ENCODE data around the gene TEX51.

Gene TEX51

DNA sequence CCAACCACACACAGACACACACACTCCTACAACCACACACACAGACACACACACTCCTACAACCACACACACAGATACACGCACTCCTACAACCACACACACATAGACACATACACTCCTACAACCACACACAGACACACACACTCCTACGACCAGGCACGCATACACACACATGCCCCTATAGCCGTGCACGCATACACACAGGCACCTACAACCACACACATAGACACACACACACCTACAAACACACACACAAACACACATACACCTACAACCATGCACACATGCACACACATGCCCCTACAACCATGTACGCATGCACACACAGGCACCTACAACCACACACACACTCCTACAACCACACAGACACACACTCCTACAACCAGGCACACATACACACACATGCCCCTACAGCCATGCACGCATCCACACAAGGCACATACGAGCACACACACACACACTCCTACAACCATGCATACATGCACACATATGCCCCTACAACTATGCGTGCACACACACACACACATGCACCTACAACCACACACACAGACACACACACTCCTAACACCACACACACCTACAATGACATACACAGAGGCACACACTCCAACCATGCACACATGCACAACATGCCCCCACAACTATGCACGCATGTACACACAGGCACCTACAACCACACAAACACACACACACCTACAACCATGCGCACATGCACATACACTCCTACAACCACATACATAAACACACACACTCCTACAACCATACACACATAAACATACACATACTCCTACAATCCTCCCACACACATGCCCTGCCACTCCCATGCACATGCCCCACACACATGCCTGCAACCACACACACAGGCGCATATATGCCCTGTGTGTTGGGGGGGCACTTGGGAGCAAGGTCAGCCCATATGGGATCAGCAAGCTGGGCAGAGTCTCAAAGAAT lies 19.1 kb upstream of the TEX51 start:
- no peak for DNase-seq

DNA sequence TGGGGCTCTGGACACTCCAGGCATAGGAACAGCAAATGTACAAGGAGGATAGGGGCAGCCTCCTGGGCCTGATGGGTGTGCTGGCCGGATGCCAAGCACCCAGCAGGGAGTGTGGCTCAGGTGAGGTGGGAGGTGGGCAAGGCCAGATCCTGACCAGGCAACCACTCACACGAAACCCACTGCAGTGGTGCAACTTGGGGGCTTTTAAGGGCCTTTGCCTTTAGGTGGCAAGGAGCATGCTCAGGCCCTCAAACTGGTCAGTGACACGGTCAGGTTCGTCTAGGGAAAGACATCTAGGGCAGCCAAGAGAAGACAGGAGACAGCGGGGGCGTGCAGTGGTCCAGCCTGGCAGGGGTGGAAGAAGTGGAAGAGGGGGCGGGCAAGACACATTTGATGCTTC lies 18.4 kb upstream of the TEX51 start:
- no peak for DNase-seq

DNA sequence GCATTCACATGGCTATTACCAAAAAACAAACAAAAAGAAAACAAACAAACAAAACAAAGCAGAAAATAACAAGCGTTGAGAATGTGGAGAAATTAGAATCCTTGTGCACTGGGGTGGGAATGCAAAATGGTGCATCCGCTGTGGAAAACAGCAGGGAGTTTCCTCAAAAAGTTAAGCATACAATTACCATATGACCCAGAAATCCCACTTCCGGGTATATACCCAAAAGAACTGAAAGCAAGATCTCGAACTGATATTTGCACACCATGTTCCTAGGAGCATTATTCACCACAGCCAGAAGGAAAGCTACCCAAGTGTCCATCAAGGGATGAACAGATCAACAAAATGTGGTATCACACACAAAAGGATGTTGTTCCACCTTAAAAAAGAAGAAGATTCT lies 17.9 kb upstream of the TEX51 start:
- no peak for DNase-seq

DNA sequence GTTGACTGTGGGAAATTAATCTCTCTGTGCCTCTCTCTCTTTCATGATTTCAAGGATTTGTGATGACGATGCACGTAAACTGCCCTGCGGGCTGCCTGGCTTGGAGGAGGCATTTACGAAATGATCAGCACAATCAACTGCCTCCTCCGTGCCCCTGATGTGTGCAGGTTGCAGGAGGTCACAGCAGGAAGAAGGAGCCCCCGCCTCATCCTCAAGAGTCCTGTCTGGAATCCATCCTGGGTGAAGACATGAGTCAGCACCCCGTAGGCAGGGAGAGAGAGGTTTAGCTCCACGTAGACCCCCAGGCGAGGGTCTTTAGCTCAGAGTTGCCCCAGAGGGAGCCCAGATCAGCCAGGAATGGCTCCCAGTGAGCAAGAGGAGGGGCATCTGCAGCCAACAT lies 17.1 kb upstream of the TEX51 start:
- no peak for DNase-seq

DNA sequence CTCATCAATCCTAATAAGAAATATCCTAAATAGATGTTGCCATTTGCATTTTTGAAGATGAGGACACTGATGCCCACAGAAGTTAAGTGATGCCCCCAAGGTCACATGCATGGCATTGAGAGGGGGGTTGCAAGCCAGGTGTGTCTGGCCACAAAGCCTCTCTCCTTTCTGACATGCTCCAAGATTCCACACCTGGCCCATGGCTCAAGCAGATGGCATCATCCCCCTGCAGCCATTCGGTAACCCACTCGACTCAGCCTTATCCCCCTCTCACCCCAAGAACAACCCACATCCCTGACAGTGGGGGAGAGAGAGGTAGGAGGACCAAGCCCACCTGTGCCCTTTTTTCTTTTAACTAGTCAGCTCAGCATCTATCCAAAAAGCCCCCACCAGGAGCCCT lies 16.5 kb upstream of the TEX51 start:
- no peak for DNase-seq

DNA sequence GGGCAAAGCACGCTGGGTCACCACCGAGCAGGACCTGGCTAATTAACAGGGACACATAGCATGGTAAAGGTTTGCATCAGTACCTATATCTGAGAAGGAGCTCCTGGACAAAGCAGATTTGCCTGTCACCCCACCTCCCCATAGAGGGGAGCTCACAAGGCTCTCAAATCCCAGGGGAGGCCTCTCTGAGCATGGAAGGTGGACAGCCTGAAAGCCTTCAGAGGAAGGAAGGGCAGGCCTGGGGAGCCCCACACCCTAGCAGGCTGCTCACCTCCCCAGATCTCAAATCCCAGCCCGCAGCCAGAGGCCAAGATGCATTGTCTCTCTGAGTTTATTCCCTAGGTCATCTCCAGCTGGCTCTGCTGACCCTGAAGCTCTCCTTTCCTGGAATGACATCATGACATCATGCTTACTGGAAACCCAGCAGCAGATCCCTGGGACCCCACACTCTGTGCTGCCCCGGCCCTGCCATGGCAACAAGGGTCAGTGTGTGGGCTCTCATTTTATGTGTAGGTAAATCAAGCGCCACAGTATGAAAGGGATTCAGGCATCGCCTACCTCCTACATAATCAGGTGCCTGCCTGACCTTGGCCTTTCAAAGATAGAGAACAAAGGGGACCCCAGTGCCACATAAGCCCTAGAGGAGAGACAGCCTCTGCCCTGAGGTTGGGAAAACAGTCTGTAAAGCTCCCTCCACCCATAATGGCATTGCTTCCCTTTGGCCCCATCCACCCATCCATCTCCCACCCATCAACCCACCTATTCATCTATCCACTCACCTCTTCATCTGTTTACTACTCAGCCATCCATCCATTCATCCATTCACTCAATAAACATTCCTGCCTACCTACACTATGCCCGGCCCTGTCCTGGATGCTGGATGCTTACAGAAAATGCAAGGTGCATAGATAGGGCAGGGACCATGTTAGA lies 15.7 kb upstream of the TEX51 start:
- no peak for DNase-seq

DNA sequence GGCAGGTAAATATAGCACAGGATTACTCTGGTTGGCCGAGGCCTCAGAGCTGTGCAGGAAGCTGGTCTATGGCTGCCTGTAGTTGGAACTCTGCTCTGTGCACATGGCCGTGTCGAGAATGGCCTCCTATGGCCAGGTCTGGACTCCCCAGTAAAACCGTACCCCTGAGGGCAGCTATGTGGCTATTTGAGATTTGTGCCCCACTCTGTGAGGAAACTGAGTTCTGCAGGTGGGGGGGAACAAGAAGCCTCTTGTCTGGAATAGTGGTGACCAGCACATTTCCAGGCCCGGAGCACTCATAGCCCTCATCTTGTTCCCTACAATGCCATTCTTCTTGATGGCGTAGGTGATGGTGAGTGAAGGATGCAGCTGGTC lies 15.0 kb upstream of the TEX51 start:
- DNase-seq = no peak

DNA sequence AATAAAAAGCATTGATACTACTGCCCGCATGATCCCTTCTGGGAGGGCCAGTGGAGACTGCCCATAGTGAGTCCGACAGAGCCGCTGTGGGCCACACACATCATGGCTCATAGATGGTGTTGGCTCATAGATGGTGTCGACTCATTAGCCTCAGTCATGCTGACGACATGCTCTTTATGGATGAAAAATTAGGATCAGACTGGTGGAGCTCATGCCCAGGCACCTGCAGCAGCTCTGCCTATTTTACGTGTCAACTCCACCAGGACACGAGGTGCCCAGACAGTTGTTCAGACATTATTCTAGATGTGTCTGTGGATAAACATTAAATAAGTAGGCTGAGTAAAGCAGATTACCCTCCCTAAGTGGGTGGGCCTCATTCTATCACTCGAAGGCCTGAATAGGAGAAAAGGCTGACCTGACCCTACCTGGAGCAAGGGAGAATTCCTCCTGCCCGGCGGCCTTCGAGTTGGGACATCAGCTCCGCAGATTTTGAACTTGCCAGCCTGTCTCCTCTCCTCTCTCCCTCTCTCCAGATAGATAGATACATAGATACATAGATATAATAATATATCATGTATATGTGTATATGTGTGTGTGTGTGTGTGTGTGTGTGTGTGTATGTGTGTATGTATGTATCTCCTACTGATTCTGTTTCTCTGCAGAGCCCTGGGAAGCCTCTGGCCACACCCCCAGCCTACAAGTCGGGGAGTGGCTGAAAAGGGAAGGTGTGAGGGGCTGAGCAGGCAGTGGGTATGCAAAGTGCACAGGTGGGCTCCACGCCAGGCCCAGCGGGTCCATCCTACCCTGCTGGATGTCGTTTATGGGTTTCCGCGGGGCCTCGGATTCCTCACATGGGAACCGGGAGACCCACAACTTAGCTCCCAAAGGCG lies 13.6 kb upstream of the TEX51 start:
- no peak for DNase-seq

DNA sequence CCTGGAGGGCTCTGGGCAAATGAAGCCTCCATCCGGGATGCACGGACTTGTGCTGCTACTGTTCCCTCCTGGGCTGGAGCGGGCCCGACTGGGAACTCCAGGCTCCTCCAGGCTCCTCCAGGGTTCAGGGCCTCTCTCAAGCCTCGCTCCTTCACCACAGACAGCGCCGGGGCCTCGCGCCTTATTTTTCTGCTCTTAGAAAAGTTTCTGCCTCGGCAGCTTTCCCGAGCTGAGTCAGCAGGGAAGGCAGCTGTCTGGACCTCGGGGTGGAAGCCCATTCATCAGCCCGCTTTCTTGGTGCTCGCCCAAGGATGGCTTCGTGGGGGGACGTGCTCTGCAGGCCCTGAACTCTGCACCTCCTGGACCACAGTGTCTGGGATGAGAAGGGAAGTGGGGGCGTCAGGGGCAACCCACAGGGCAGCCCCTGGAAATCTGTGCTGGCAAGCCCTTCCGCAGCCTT lies 12.9 kb upstream of the TEX51 start:
- DNase-seq = no peak

DNA sequence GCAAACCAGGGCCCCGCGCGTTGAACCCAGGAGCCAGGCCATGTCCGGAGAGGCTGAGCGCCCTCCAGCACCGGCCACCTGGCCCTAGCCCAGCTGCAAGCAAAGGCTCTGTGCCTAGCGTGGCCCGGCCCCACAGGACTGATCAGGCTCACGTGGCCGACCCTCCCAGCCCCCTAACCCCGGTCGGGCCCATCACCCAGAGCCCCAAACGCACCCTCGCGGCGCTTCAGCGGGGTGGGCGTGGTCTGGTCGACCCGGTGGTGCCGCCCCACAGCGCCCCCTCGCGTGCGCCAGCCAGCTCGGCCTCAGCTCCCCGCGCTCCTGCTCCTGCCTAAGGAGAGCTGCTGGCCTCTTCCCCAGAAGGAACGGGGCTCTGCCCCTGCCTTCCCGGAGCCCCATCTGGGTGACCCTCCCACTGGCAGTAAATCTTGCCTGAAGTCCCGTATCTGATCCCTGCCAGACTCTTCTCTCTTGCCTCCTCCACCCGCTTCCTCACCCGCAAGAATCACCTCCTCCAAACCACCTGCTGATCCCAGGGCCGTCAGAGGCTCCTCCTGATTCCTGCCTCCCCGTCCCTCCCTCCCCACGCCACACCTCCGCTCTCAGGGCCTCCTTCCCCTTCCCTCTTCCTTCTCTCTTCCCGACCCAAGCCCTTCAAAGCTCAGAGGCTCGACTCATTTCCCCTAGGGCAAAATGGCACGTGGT lies 12.3 kb upstream of the TEX51 start:
- DNase-seq = no peak

DNA sequence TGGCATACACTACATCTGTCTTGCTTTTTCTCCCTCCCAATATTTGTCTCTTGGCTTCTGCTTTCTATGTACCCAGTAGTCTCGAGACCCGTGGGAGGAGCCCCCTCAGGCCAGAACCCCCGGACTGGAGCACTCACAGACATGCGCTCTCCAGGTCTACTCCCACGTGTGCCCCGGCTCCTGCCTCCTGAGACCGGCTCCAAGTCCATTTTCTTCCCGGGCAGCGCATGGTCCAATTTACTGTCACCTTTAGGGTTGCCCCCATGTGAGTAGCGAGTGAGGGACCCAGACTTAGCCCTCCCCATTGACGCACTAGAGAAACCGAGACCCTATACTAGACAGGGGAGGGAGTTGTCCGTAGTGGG lies 11.8 kb upstream of the TEX51 start:
- DNase-seq = no peak

DNA sequence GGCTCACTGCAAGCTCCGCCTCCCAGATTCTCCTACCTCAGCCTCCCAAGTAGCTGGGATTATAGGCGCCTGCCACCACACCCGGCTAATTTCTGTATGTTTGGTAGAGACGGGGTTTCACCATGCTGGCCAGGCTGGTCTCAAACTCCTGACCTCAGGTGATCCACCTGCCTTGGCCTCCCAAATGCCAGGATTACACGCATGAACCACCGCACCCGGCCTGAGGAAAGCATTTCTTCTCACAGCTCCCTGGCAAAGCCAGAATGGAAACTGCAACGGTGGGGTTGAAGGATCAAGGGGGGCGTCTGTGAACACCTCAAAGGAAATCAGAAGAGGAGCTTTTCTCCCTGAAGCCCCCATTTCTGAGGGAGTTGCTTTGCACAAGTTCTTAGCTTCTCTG lies 11.2 kb upstream of the TEX51 start:
- DNase-seq = no peak

DNA sequence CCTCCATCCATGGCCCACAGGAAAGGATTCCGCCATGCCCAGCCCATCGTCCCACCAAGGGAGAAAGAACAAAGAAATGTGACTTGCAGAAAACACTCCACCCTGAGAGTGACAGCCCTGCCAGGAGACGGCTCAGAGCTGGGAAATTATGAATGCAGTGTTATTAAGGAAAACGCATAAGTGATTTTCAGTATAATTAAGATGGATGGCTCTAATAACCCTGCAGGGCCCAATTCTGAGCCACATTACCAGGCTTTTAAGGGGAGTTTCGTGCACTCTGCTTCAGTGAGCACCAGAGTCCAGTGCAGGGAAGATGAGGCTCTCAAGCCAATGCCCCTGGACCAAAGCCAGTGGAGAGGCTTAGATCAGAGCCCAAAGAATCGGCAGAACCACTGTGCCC lies 10.6 kb upstream of the TEX51 start:
- DNase-seq = no peak

DNA sequence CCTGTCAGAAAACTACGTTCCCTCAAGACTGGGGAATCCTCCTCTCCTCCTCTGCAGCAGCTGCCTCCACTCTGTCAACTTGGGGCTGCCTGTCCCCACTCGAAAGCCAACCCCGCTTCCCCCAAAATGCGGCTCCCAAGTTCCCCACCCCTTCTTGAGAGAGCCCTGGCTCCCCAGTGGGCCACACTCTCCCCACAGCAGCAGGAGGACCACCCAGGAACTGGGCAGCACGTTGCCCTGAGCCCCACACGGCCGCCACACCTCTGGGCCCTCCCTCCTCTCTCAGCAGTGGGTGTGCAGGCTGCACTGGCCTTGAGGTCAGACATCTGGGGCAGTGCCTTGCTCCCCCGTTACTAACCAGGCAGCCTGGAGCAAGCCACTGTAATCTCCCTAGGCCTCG lies 9.6 kb upstream of the TEX51 start:
- no peak for DNase-seq

DNA sequence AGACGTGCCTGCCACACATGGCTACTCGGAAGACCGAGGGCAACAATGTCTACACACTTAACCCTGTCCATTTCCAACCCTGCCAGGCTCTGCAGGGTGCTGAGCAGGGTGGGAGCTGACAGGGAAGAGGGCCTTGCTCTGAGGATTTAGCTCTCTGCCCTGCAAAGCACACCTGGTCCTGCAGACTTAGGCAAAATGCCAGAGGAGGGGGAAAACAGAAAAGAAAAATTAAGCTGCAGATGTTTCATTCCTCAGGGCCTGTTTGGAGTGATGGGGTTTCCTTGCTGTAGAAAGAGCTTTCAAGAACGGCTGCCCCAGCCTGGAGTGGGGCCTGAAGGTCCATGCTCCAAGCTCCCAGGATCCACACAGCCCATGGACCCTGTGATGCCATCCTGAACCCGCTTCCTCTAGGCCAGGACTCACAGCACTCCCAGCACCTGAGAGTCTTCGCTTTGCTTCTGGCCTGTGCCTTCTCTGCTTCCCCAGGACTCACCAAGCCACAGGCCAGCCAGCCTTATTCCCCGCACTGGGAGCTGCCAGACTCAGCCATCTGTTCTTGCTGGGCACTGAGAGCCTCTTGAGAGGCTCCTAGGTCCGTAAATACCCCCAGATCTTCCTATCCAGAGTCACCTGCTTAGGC lies 9.1 kb upstream of the TEX51 start:
- no peak for DNase-seq

DNA sequence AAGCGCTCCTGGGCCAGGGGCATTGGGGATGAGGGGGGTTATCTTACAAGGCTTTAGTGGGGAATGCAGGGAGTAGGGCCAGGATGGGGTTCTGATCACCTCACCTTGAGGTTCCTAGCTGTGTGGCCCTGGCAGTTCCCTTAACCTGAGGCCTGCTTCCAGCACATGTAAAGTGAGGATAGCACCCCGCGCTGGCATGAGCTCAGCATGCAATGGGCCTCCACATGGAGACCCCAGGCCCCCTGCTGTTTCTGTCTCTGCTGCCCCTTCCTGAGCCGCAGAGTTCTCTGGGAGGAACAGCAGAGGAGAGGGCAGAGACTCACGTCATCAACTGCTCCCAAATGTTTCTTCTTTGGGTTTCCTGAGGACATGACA lies 8.6 kb upstream of the TEX51 start:
- no peak for DNase-seq

DNA sequence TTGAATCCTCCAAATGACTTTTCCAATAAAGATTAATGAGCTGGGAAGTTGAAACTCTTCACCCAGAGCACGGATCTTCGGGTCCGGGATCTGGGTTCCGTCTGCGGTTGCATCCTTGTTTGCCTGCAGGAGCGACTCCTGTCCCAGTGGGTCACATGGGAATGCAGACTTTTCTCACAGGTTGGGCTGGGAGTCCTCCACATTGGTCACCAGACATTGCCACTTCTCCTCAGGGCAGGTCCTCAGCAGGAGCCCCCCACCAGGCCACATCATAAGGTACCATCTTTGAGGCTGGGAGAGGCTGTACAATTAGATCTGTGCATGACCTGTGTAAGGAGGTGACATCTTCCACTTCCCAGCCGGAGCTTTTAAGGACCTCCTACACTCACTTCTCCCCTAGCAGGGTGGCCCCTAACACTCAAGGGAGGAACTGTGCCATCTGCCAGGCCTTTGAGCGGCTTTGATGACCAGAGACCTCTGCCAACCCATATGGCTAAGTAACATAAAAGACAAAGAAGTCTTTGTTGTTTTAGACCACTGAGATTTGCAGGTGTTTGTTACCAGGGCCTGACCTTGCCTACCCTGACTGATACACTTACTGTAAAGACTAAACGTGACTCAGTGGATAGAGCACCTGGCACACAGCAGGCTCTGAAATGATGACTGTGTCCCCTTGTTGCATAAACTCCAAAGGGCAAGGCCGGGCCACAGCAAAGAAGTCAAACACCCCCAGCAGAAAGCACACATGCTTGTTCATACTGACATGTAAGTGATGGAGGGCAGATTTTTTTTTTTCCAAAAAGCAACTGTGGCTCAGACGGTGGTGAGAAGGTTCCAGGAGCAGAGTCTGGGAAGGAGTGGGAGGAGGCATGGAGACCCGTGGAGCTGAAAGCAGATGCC lies 7.9 kb upstream of the TEX51 start:
- no peak for DNase-seq

DNA sequence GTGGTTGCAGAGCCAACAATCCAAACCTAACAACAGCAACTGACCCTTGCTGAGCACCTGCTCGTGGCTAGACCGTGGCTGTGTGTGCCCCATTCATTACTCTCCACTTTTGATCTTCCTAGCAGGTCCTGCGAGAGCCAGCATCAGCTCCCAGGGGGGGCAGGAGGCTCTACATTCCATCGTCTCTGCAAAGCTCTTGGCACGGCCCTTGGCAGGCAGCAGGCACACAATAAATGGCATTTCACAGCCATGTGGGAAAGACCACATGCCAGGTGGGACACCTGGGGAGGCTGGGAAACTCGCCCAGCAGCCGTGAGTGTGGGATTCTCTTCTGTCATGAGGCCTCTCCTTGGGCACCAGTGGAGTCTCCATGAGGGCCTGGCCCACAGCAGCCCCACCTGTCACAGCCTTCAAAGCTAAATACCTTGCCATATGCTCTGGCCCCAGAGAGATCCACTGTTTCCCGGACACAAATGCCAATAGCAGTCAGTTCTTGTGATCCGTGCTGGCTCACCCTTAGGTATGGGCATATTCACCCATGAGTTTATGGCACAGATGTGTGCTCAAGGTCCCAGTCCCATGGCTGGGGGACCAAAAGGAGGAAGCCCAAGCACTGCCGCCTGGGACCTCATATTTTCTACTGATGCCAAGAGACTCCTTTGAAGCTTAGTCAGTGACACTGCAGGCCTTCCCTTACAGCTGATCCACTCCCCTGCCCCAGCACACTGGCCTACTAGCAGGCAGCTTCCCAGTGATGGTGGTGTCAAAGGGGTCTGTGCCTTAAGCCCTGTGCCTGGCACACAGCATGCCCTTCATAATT lies 6.8 kb upstream of the TEX51 start:
- DNase-seq = no peak

DNA sequence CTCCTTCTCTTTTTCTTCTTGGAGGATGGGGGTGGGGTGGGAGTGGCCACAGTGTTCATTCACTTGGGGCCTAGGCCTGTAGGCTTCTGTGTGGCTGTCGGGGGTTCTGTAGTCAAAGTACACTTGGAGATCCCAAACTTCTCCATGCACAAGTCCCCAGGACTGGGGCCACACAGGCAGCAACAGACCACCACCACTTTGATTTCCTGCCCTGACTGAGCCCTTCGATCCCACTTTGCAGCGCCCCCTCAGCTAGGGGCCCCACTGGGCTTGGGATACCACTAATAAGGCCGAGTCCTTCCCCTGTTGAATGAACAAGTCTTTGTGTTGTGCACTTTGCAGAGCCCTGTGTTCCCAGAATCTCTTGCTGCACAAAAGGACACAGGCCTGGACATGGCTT lies 5.5 kb upstream of the TEX51 start:
- no peak for DNase-seq

DNA sequence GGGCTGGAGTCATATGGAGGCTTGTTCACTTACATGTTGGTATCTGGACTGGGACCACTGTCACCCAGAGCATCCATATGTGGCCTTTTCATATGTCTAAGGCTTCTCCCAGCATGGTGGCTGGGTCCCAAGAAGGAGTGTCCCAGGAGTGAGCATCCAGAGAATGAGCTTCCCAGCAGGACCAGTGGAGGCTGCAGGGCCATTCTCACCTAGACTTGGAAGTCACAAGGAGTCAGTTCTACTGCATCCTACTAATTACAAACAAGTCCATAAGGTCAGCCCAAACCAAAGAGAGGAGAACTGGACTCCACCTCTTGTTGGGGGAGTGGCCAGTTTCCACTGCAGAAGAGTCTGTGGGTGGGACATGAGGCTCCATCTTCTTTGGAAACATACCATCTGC lies 5.1 kb upstream of the TEX51 start:
- DNase-seq = no peak
